ENCODE results near the gene FZD4. TPM values are rescaled to one million over a fixed set of nuclear protein-coding genes. Genes with fewer than 3 reads are reported as not detected.
"Not testable (repeated sequence)": the region's sequence is repeated elsewhere in the genome, so short reads cannot be mapped to it uniquely, and the experiment has no call there.

The FZD4 gene
- total and polyA plus RNA-seq, 7 experiments from 2014 or later = not detected

DNA sequence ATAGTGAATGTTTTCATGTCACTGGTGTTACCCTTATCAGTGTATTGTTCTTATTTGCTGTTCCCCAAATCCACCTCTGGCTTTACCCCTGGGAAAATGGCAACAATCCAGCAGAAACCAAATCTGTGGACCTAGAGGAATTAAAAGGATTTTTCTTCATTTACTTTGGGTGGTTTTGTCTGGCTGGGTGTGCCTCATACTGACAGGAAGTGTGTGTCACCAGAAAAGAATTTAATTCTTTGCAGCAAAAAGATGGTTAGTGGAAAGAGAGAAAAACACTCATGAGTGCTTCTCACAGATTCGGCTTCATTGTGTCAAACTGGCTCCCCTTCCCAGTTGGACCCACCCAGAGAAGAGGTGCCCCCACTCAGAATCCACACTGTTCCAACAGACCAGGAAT, 38.9 kb downstream of the FZD4 start:
- no peaks in the 10 kb centered on the region for H3K36me3 Mint-ChIP-seq
- no peak overlapping the region for H3K4me3 ChIP-seq (ENCODE audit: low read length)
- H3K4me1 ChIP-seq (ENCODE audit: control insufficient read depth in 2 of 2, insufficient read depth in 2 of 2, low read length in 2 of 2) = peaks cover 0 to 4% of the 10 kb centered on the region in 2 donors
- peaks cover 0 to 24% (median 5%) of the 10 kb centered on the region in 5 donors for H3K27me3 Mint-ChIP-seq
- no peak overlapping the region for H3K27ac Mint-ChIP-seq
- POLR2A ChIA-PET = no interaction called here
- CTCF ChIA-PET = no interaction called here
- no peaks in the 10 kb centered on the region for H3K36me3 ChIP-seq (ENCODE audit: control insufficient read depth in 2 of 3, insufficient read depth in 3 of 3, low read length in 3 of 3)
- DNase-seq (no peak), ATAC-seq (no peak)
- H3K27ac ChIP-seq (ENCODE audit: low read depth, low read length) = no peak overlapping the region
- H3K27me3 ChIP-seq (ENCODE audit: control insufficient read depth in 2 of 2, insufficient read depth in 2 of 2, low read length in 2 of 2) = no peaks in the 10 kb centered on the region
- intact Hi-C loops (cut with micrococcal nuclease) = no loop called here
- peak overlapping the region in 1 of 10 donors; percentile 12 for H3K4me3 Mint-ChIP-seq
- H3K4me1 Mint-ChIP-seq = peaks cover 0 to 7% (median 4%) of the 10 kb centered on the region in 7 donors
- peaks cover 0 to 11% (median 0%) of the 10 kb centered on the region in 11 donors for H3K9me3 Mint-ChIP-seq
- H3K9me3 ChIP-seq (ENCODE audit: control insufficient read depth in 2 of 3, low read length in 3 of 3) = no peaks in the 10 kb centered on the region

DNA sequence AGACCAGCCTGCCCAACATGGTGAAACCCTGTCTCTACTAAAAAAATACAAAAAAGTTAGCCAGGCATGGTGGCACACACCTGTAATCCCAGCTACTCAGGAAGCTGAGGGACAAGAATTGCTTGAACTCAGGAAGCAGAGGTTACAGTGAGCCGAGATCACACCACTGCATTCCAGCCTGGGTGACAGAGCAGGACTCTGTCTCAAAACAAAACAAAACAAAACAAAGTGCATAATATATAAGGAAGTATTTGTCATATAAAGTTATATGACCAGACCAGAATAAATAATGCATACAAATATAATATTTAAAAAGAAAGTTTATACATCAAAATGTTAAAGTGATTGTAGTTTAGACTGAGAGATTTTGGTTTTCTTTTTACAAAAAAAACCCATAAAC, 39.3 kb downstream of the FZD4 start:
- H3K36me3 ChIP-seq (ENCODE audit: control insufficient read depth in 2 of 3, insufficient read depth in 3 of 3, low read length in 3 of 3); POLR2A ChIA-PET; H3K4me1 ChIP-seq (ENCODE audit: control insufficient read depth in 2 of 2, insufficient read depth in 2 of 2, low read length in 2 of 2); H3K27me3 ChIP-seq (ENCODE audit: control insufficient read depth in 2 of 2, insufficient read depth in 2 of 2, low read length in 2 of 2); H3K4me3 ChIP-seq (ENCODE audit: low read length); H3K36me3 Mint-ChIP-seq; H3K4me3 Mint-ChIP-seq; DNase-seq; ATAC-seq; CTCF ChIA-PET; H3K27ac ChIP-seq (ENCODE audit: low read depth, low read length); H3K9me3 ChIP-seq (ENCODE audit: control insufficient read depth in 2 of 3, low read length in 3 of 3); intact Hi-C loops (cut with micrococcal nuclease); H3K4me1 Mint-ChIP-seq: not testable (repeated sequence)
- Mint-ChIP-seq H3K27ac (peak overlapping the region in 1 of 9 donors; percentile 63), H3K9me3 (peaks cover 0 to 11% (median 0%) of the 10 kb centered on the region in 11 donors), H3K27me3 (peaks cover 0 to 23% (median 5%) of the 10 kb centered on the region in 5 donors)

DNA sequence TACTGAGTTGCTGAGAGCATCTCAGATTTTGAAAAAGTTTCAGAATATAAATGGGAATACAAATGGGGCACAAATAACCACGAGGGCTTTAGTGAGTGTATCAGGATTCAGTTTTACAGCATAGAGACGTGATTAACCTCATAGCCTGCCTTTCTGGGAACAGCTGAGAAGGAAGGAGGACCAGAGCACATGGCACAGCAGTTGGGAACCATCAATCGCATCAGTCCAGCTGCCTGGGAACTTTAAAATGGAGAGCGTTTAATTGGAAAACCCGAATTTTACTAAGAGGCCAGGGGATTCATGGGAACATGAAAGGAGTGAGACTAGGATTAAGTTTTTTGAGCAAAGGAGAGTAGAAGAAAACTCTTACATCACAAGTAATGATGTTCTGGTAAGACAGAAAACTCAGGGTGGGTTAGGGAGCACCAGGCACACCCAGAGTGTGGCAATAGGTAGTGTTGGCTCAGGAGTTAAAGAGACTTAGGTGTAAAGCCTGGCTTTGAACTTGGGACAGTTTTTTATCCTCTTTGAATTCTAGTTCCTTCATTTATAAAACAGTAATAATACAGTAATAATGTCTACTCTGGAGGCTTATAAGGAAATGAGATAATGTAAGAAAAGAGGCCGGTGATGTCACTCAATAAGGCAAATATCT, 40.2 kb downstream of the FZD4 start:
- POLR2A ChIA-PET = no interaction called here
- no peaks in the 10 kb centered on the region for H3K27me3 ChIP-seq (ENCODE audit: control insufficient read depth in 2 of 2, insufficient read depth in 2 of 2, low read length in 2 of 2)
- no peaks in the 10 kb centered on the region for H3K36me3 ChIP-seq (ENCODE audit: control insufficient read depth in 2 of 3, insufficient read depth in 3 of 3, low read length in 3 of 3)
- peaks cover 0 to 7% (median 4%) of the 10 kb centered on the region in 7 donors for H3K4me1 Mint-ChIP-seq
- no peak for DNase-seq
- peaks cover 0 to 11% (median 0%) of the 10 kb centered on the region in 11 donors for H3K9me3 Mint-ChIP-seq
- H3K4me3 ChIP-seq (ENCODE audit: low read length) = no peak overlapping the region
- H3K4me1 ChIP-seq (ENCODE audit: control insufficient read depth in 2 of 2, insufficient read depth in 2 of 2, low read length in 2 of 2) = peaks cover 0 to 4% of the 10 kb centered on the region in 2 donors
- peaks cover 0 to 22% (median 5%) of the 10 kb centered on the region in 5 donors for H3K27me3 Mint-ChIP-seq
- H3K9me3 ChIP-seq (ENCODE audit: control insufficient read depth in 2 of 3, low read length in 3 of 3) = no peaks in the 10 kb centered on the region
- no peaks in the 10 kb centered on the region for H3K36me3 Mint-ChIP-seq
- H3K27ac ChIP-seq (ENCODE audit: low read depth, low read length) = no peak overlapping the region
- ATAC-seq = no peak
- CTCF ChIA-PET = no interaction called here
- intact Hi-C loops (cut with micrococcal nuclease) = no loop called here
- no peak overlapping the region for H3K4me3 Mint-ChIP-seq
- no peak overlapping the region for H3K27ac Mint-ChIP-seq

DNA sequence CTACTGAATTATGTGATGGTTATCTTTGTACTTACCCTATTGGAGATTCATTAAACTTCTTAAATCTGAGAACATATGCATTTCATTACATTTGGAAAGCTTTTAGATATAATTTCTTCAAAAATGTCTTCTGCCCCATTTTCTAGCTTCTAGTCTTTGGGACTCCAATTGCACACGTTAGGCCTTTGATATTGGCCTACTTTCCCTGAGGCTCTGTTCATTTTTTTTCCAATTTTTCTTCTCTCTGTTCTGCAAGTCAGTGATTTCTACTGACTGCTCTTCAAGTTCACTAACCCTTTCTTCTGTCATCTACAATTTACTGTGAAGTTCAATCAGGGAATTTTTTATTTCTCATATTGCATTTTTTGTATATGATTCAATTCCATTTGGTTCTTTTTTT, 43.0 kb downstream of the FZD4 start:
- intact Hi-C loops (cut with micrococcal nuclease) = no loop called here
- Mint-ChIP-seq H3K27me3 (peaks cover 0 to 22% (median 5%) of the 10 kb centered on the region in 5 donors), H3K9me3 (peaks cover 0 to 11% (median 0%) of the 10 kb centered on the region in 11 donors), H3K4me3 (no peak overlapping the region), H3K4me1 (peaks cover 0 to 7% (median 4%) of the 10 kb centered on the region in 7 donors), H3K27ac (no peak overlapping the region), H3K36me3 (no peaks in the 10 kb centered on the region)
- H3K4me3 ChIP-seq (ENCODE audit: low read length) = no peak overlapping the region
- no peak for DNase-seq
- ChIA-PET CTCF (no interaction called here), POLR2A (no interaction called here)
- no peaks in the 10 kb centered on the region for H3K27me3 ChIP-seq (ENCODE audit: control insufficient read depth in 2 of 2, insufficient read depth in 2 of 2, low read length in 2 of 2)
- no peaks in the 10 kb centered on the region for H3K36me3 ChIP-seq (ENCODE audit: control insufficient read depth in 2 of 3, insufficient read depth in 3 of 3, low read length in 3 of 3)
- H3K27ac ChIP-seq (ENCODE audit: low read depth, low read length) = no peak overlapping the region
- H3K4me1 ChIP-seq (ENCODE audit: control insufficient read depth in 2 of 2, insufficient read depth in 2 of 2, low read length in 2 of 2) = peaks cover 0 to 4% of the 10 kb centered on the region in 2 donors
- ATAC-seq = no peak
- no peaks in the 10 kb centered on the region for H3K9me3 ChIP-seq (ENCODE audit: control insufficient read depth in 2 of 3, low read length in 3 of 3)

DNA sequence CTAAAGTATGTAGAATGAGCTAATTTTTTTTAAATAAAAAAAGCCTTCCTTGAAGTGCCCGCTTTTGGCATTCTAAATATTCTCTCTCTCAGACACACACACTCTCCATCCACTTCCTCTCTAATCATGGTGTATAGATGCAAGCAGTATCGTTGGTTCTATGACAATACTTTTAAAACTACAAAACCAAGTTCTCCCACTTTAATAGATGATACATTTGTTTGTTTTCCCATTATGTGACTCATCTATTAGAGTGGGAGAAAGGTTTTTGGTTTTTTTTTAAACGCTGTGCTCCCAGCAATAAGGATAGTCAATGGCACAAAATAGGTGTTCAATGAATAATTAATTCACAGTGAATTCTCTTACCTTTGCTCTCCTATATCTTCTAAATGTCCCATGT, 44.6 kb downstream of the FZD4 start:
- ATAC-seq (no peak), DNase-seq (no peak)
- Histone ChIP-seq H3K4me1 (ENCODE audit: control insufficient read depth in 2 of 2, insufficient read depth in 2 of 2, low read length in 2 of 2) (no peaks in the 10 kb centered on the region), H3K4me3 (ENCODE audit: low read length) (no peak overlapping the region), H3K36me3 (ENCODE audit: control insufficient read depth in 2 of 3, insufficient read depth in 3 of 3, low read length in 3 of 3) (no peaks in the 10 kb centered on the region), H3K27ac (ENCODE audit: low read depth, low read length) (no peak overlapping the region), H3K9me3 (ENCODE audit: control insufficient read depth in 2 of 3, low read length in 3 of 3) (no peaks in the 10 kb centered on the region), H3K27me3 (ENCODE audit: control insufficient read depth in 2 of 2, insufficient read depth in 2 of 2, low read length in 2 of 2) (no peaks in the 10 kb centered on the region)
- Mint-ChIP-seq H3K36me3 (no peaks in the 10 kb centered on the region), H3K27ac (no peak overlapping the region), H3K27me3 (peaks cover 0 to 22% (median 5%) of the 10 kb centered on the region in 5 donors), H3K4me3 (no peak overlapping the region), H3K4me1 (peaks cover 0 to 3% (median 0%) of the 10 kb centered on the region in 7 donors), H3K9me3 (peaks cover 0 to 11% (median 0%) of the 10 kb centered on the region in 11 donors)
- intact Hi-C loops (cut with micrococcal nuclease) = no loop called here
- ChIA-PET CTCF (no interaction called here), POLR2A (no interaction called here)

DNA sequence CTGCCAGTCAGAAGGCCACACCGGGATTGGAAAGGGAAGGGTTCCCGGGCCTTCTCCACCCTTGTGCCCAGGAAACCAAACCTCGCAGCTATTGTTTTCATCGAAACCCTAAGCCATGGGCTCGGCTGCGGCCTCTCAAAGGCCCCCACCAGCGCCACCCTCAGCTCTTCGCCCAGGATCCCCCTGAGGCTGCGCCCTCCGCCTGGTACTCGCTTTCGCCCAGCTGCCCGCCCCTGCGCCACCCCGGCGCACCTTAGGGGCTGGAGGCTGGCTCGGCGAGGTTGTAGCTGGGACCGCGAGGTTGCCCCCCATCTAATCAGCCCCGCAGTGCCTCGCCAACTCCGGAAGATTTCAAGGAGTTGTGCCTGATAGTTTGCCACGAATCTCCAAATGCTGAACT, 49.0 kb downstream of the FZD4 start:
- no peak overlapping the region for H3K27ac ChIP-seq (ENCODE audit: low read depth, low read length)
- H3K27me3 Mint-ChIP-seq = peaks cover 0 to 3% (median 0%) of the 10 kb centered on the region in 5 donors
- no peaks in the 10 kb centered on the region for H3K4me1 Mint-ChIP-seq
- ATAC-seq (no peak), DNase-seq (no peak)
- no peak overlapping the region for H3K4me3 Mint-ChIP-seq
- intact Hi-C loops (cut with micrococcal nuclease) = no loop called here
- H3K4me3 ChIP-seq (ENCODE audit: low read length) = no peak overlapping the region
- H3K4me1 ChIP-seq (ENCODE audit: control insufficient read depth in 2 of 2, insufficient read depth in 2 of 2, low read length in 2 of 2) = no peaks in the 10 kb centered on the region
- H3K36me3 Mint-ChIP-seq = no peaks in the 10 kb centered on the region
- no peaks in the 10 kb centered on the region for H3K36me3 ChIP-seq (ENCODE audit: control insufficient read depth in 2 of 3, insufficient read depth in 3 of 3, low read length in 3 of 3)
- H3K27me3 ChIP-seq (ENCODE audit: control insufficient read depth in 2 of 2, insufficient read depth in 2 of 2, low read length in 2 of 2) = no peaks in the 10 kb centered on the region
- ChIA-PET POLR2A (no interaction called here), CTCF (no interaction called here)
- H3K9me3 ChIP-seq (ENCODE audit: control insufficient read depth in 2 of 3, low read length in 3 of 3) = no peaks in the 10 kb centered on the region
- no peaks in the 10 kb centered on the region for H3K9me3 Mint-ChIP-seq
- no peak overlapping the region for H3K27ac Mint-ChIP-seq

DNA sequence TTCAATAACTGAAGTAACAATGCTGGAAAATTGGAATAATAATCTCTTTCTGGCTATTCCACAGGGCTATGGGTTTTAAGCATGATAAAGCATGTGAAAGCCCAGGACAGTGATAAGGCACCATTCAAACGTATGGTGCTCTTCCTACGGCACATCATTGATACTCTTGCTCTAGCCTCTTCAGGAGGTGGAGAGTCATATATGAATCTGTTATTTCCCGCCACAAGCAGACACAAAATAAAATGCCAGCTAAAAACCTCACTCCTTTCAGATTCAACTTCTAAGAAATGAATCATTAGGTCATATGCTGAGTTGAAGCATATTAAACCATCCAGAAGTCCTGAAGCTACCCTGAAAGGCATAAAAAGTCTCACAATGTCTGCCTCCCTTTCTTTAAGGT, 49.9 kb downstream of the FZD4 start:
- DNase-seq = no peak
- no peaks in the 10 kb centered on the region for H3K9me3 Mint-ChIP-seq
- ChIA-PET CTCF (no interaction called here), POLR2A (no interaction called here)
- no peak overlapping the region for H3K27ac Mint-ChIP-seq
- no peak overlapping the region for H3K4me3 ChIP-seq (ENCODE audit: low read length)
- H3K4me1 ChIP-seq (ENCODE audit: control insufficient read depth in 2 of 2, insufficient read depth in 2 of 2, low read length in 2 of 2) = no peaks in the 10 kb centered on the region
- no peaks in the 10 kb centered on the region for H3K36me3 ChIP-seq (ENCODE audit: control insufficient read depth in 2 of 3, insufficient read depth in 3 of 3, low read length in 3 of 3)
- no peak for ATAC-seq
- no peak overlapping the region for H3K4me3 Mint-ChIP-seq
- no peaks in the 10 kb centered on the region for H3K36me3 Mint-ChIP-seq
- no peak overlapping the region for H3K27ac ChIP-seq (ENCODE audit: low read depth, low read length)
- no peaks in the 10 kb centered on the region for H3K9me3 ChIP-seq (ENCODE audit: control insufficient read depth in 2 of 3, low read length in 3 of 3)
- H3K27me3 ChIP-seq (ENCODE audit: control insufficient read depth in 2 of 2, insufficient read depth in 2 of 2, low read length in 2 of 2) = no peaks in the 10 kb centered on the region
- H3K4me1 Mint-ChIP-seq = no peaks in the 10 kb centered on the region
- peaks cover 0 to 3% (median 0%) of the 10 kb centered on the region in 5 donors for H3K27me3 Mint-ChIP-seq
- intact Hi-C loops (cut with micrococcal nuclease) = no loop called here

Data from naive thymus-derived CD4-positive, alpha-beta T cell (primary cell).